Measurements from ENCODE around the gene AVPR1B.
"Not testable (repeated sequence)": the region's sequence is repeated elsewhere in the genome, so short reads cannot be mapped to it uniquely, and the experiment has no call there.

AVPR1B gene

DNA sequence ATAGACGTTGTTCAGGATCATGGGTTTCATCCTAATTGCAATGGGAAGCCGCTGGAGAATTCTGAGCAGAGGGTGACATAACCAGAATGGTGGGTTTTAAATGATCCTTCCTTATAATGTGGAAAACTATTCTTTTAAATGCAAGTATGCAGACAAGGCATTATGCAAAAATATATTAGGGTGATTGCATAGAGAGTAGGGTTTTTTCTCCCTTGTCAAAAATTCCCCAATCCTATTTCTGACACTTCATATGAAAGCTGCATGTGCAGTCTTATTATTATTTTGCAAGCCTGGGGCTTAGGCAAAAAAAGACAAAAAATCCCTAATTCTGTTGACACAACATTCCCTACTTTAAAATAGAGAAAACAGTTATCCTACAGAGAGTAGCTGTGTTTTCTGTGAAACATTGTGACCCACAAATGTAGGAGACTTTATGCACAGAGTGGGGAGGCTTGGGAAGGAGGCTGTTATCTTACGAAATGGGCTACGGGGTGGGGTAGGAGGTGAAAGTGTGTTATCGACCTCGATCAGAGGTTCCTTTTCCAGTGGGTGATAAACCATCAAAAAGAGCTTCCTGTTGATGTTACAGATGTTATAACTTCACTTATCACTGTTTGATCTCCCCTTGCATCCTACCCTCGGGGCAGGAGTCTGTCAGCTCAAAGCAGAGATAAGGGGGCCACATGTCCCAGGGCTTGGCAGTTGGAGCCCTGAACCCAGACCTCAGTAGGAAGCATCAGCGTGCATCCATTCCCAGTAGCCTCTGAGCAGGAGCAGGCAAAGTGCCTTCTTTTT is 37.0 kb downstream of the AVPR1B start:
- DNase-seq: no peak

- DNase-seq: no peak
Measured at GRCh38 chr1:206079135-206079534, 38.1 kb downstream of the AVPR1B start.

GRCh38 chr1:206075786-206076755 is 41.1 kb downstream of the AVPR1B start:
- DNase-seq: no peak

DNA sequence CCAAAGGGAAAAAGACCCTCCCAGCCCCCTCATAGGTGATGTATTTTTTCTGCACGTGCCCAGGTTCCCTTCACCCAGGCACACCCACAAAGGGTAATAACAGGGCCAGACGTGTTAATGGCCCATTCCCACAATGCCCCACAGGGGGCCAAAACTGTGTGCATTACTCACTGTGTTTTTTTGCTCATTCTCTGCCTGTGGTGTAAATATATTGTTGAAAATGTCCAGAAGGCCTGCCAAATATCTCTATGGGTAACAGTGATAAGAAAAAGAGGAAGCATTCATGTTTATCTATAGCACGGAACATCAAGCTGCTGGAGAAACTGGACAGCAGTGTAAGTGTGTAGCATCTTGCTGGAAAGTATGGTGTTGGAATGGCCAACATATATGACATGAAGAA is 42.3 kb downstream of the AVPR1B start:
- no peak for DNase-seq

GRCh38 chr1:206070627-206071304 is 46.4 kb downstream of the AVPR1B start:
- no peak for DNase-seq

GRCh38 chr1:206068314-206068713 is 48.9 kb downstream of the AVPR1B start:
- DNase-seq: no peak

DNA sequence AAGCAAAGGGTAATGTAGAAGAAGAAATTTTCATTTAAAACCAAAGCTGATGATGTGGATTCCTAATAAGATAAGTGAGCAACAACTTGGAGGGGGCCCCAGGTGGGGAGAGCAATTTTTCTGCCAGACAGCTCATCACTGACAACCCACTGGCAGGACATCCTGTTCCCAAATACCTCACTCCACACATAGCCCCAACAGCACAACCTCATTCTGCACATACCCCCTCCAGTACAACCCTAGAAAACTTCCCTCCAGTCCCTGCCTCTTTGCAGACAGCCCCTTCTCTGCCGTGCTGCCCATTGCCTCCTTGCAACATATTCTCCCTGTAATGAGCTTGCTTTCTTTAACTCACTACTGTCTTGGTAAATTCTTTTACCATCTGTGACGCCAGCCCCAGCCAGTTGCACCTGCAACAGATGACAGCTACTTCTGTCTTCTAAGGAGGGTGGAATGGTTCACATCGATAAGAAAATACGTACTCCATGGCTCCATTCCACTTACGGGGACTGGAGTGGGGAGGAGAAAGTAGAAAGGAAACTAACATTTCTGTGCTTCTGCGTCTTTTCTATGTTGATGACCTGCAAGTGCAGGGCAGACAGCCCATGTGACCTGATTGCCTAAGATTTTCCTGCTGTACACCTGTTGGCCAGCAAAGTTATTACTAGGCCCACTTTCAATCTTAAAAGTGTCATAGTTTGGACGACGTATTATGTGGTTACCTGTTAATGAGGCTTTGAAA is 49.5 kb downstream of the AVPR1B start:
- DNase-seq: no peak

DNA sequence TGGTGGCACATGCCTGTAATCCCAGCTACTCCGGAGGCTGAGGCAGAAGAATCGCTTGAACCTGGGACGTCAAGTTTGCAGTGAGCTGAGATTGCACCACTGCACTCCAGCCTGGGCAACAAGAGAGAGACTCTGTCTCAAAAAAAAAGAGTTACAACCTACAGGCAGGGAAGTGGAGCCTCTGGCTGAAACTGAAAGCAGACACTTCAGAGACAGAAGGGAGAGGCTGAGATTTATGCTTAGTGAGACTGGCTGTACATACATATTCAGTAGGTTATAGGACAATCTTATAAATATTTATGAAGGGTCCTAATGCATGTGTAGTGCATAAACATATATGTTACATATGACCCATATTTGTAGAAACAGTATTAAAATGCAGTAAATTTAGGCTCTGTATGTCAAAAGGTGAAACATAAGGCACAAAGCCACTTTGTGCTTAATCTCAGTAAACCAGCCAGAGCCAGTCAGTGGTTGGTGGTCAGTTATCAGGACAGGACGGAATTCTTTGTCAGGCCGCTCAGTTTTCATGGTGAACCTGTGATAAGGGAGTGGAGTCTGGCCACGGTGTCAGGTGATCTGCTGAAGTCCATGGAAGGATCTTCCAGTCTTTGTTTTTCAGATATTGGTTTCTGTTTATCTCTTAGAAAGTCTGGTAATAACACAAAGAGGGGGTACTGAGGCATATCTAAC is 50.6 kb downstream of the AVPR1B start:
- DNase-seq: no peak

DNA sequence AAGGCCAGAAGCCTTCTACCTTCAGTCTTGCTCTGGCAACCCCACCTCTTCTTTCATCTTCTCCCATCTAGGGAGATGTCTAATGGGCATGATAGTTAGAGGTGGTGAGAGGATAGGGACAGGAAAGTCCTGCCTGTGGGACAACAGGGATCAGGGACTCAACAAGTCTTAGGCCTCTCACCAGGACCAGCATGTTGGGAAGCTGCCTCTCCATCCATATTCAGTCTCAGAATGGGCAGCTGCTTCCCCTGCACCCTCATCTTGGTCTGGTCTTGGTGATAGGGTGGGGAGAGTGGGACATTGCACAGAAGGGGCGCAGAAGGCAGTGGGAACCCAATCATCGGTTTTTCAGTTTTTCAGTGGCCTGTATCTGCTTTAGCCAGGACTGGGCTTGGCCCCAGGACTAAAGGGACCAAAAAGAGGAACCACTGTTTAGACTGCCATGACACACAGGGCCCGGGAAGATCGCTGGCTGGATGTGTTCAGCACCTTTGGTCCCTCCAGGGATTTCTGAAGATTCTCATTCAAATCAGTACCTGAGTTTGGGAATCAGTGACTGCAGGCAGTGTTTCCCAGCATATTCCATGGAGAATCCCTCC is 51.5 kb downstream of the AVPR1B start:
- DNase-seq: no peak

GRCh38 chr1:206064501-206064900 is 52.7 kb downstream of the AVPR1B start:
- not testable (repeated sequence) for DNase-seq

GRCh38 chr1:206064001-206064400 is 53.2 kb downstream of the AVPR1B start:
- not testable (repeated sequence) for DNase-seq

DNA sequence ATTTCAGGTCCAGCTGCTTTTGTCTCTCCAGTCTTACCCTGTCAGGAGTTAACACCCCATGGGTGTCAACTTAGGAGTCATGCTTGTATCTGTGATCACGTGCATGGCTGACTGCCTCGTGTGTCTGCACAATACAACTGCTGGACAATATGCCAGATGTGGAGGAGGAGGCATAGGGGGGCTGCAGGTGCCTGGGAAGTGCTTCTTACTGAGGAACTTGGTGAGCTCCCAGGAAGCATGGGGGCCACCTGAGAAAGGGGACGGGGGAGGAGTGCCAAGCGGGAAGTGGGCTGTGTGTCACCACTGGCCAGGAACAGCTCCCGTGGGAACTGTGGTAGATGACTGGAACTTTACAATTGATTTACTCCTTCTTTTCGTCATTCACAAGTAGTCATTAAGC is 54.7 kb downstream of the AVPR1B start:
- no peak for DNase-seq

- no peak for DNase-seq
Measured at GRCh38 chr1:206060844-206061243, 56.3 kb downstream of the AVPR1B start.
